SKM-1 treated with dmso at 0.1 percent for 144 hours (cell line): Measurements from ENCODE around the gene NAT8L.

Experiments used
- DNase-seq: peaks from one replicate; lab custom pipeline; 2025; ENCODE audit not compliant: unreplicated experiment; lab: John Stamatoyannopoulos, UW

The NAT8L gene

GRCh38 chr4:2063557-2064275, 4.6 kb downstream of the NAT8L start:
- DNase-seq = no peak

DNA sequence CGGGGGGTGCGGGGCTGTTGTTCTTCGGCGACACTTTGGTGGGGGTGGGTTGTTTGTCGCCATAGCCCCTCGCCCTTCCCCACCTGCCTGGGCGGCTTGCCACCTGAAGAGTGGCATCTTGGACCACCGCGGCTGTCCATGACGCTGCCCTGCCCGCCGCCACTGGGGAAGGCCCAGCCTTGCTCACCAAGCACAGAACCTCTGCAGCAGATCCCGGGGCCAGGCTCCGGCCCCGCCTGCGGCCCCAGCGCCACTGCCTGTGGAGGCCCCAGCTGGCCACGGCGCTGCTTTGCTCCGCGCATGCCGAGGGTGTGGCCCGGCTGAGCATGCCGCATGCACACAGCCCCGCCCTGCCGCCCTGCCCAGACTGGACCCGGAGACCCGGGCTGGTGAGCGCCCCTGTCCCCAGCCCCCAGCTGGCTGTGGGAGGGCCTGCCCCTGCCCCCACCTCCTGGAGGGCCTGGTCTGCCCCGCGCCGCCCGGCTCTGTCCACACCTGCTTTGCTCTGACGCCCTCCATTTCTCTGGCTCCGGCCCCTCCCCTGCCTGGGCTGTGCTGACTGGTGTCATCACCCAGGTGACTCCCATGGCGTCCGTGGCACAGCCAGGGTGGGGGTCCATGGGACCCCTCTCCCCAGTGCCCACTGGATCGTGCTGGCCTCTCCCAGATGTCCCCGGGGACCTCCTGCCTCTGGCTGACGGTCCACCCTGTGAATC, 5.3 kb downstream of the NAT8L start:
- no peak for DNase-seq

DNA sequence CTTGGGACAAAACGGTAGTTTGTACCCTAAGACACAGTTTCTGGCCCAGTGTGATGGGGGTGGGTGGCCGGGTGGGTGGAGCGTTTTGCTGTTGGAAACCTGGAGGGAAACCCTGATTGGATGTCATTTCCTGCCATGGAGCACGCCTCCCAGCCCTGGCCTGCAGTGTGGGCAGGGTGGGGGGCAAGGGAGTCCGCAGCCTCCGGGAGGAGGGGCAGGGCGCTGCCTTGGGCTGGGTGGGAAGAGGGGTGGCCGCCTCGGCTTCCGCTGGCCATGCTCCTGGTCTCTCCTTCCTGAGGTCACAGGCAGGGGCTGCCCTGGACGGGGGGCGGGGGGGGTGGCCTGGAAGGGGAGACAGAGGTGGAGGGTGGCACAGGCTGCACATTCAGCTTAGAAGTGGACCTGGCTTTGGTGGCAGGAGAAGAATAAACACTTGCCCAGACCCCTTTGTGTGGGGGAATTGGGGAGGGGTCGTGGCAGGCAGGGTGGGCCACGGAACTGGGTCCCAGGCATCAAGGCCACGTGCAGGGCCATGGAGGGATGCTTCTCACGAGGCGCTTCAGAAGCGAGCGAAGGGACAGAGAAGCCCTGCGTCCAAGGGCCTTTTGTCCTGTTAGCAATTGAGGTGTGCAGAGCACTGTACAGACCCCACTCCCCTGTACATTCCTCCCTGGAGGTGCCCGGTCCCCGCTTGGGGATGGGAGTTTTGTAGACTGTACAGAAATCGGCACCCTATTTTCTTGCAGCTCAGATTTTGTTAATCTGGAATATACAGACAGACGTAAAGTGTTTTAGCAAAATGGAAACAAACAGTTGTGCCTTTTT, 6.2 kb downstream of the NAT8L start:
- DNase-seq = no peak

DNA sequence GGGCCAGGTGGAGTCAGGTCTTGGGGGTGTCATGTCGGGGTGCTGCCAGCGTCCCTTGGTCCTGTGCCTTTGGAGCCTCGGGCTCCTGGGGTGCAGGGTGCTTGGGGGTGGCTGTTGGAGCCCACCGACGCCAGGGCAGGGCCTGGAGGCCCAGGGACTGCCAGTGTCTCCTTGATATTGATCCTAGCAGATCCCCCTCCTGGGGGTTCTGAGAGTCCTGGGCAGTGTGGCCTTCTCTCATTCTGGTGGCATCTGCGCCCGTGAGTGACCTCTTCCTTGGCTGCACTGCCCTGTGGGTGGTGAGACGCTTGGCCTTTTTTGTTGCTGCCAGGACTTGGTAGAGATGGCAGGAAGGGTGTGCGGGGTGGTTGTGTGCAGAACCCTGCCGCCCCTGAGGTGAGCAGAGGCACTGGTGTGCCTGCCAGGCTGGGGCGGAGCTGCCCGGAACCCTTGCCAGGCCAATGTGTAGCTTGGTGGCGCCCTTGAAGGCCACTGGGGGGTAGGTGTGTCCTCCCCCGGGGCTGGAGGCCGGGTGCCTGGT, 7.0 kb downstream of the NAT8L start:
- DNase-seq = no peak

DNA sequence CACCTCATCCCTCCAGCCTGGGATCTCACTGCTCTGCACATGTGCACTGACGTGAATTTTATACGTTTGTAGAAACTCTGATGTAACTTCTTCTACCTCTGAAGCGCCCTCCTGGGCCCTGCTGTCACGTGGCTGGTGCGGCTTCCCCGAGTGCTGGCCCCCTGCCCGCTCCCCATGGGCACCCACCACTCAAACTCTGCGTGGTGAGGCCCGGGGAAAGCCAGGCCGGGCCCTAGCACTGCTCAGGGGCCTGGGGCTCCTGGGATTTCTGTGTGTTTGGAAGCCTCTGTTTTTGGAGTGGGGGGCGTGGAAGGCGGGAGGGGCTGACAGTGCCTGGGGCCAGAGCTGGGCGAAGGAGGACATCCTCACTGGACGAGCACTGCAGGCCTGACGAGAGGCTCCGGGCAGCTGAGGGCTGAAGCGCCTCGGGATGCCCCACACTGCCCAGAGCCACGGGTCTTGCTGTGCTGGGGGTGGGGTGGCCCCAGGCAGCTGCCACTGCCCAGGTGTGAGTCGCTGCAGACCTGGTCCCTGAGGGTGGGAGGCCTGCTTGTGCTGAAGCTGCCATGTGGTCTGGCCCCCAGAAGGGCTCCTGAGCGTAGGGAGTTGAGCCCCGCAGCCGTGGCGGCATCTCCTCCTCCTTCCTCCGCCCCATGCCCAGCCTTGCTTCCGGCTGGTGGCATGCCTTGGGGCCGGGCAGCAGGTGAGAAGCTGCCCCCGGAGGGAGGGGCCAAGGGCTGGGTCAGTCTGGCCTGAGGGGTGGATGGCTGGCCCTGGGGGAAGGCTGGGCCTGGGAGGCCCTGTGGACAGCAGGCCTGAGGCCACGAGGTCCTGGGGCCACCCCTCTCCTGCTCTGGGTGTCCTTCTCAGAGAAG, 7.7 kb downstream of the NAT8L start:
- DNase-seq = no peak

DNA sequence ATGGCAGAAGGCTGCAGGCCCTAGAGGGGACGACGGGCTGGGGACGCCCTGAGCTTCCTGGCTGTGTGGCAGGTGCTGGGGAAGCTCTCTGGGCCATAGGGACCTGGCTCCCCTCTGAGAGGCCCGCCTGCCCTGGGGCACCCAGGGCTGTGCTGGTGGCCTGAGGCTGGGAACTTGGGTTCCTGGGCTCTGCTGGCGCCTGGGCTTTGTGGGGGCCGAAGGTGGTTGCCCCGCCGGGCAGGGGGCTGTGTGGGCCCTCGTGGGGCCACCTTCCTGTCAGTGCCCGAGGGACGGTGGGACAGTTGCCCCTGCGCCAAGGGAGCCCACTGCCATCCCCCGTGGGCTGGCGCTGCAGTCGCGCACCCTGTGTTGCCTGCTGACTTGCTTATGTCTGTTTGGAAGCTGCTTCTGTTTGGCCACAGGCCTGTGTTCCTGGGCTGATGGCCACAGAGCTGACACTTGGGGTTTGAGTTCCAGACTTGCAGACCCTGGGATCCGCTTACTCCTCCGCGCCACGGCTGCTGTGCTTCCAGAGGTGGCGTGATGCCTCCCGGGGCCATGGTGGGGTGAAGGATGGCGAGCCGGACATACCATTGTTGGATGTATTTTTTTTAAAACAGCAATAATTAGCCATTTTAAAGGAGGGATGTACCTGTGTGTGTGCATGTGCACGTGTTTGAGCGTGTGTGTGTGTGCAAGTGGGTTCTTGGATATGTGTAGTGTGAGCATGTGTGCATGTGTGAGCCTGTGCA, 8.5 kb downstream of the NAT8L start:
- no peak for DNase-seq

GRCh38 chr4:2068198-2068470, 9.0 kb downstream of the NAT8L start:
- no peak for DNase-seq

DNA sequence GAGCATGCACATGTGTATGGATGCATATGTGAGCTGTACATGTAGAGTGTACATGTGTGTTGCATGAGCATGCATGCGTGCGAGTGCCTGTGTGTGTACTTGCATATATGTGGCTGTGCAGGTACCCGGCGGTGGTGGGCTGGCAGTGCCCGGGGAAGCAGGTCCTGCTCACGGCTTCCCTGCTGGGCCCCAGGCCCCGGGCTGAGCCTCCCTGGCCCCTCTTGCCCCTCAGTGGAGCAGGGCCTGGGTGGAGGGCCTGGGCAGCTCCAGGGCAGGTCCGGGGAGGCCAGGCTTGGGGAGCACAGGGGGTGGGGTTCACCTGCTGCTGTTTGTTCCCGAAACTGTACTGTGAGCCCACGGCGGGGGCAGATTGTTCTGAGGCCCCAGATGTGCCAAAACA, 9.4 kb downstream of the NAT8L start:
- DNase-seq = no peak

- no peak for DNase-seq
Measured at GRCh38 chr4:2069161-2069971, 10.2 kb downstream of the NAT8L start.

- no peak for DNase-seq
Measured at GRCh38 chr4:2069986-2070385, 10.9 kb downstream of the NAT8L start.

DNA sequence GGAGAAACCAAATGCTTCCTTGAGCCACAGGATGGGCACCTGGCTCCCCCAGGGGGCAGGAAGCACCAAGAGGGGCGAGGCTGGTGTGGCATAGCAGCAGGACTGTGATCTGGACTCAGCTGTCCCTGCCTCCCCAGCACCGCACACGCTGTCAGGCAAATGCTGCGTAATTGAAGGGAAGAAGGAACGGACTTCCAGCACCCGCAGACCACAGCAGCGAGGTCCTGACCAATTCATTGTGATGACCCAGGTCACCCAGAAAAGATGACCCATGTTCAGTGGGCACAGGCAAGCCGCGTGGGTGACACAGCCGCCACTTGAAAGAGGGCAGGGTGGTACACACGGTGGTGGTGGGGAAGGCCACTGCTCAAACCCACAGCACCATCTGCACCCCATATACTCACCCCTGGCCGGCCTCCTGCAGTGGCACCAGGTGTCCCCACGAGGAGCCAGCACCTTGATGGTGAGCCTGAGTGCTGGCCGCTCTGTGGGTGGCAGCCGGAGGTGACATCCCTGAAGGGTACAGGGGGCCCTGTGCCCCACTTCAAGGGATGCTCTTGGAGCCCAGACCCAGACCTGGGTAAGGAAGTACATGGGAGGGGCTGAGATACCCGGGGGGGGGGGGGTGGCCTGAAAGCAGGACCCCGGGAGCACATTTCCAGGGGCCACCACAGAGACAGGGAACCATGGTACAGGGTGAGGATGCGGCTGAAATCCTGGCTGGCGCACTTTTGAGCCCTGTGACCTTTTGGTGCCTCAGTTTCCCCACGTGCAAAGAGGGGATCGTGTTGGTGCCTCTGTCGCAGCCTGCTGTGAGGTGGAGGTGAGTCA, 11.5 kb downstream of the NAT8L start:
- DNase-seq = no peak

GRCh38 chr4:2071252-2071911, 12.3 kb downstream of the NAT8L start:
- DNase-seq = no peak

DNA sequence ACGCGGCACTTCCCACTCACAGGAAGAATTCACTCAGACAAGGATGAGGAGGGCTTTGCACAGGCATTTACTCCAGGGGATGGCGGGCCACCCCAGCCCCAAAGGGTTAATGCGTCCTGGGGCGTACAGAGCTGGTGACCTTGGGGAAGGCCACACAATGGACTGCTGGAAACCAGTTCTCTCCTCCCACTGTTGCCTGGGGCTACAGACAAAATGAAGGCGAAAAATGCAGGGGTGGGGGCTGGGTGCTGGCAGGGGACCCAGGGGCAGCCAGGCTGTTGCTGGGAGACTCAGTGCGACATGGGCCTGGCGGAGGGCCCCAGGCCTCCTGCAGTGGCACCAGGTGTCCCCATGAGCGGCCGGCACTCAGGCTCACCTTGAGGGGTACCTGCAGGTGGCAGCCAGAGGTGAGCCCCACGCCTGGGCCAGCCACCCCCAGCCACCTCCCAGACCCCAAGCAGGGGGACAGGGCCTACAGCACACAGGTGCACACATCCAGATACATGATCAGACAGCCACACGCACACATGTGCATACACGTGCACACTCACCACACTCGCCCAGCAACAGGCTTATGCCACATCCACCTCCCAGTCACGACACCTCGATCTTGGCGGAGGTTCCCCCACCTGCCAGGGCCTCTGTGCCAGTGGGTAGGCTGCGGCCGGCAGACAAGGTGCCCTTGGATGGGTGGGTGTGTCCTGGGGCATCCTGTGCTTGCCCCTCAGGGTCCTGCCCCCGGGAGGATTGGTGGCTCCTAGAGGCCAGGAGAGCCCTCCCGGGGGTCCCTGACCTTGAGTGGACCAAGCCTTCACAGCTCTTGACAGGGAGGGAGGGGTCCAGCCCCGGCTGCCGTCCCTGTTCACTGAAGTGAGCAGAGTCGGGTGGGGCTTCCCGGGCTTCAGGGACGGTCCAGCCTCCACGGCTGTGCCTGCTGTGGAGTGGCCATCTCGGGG, 13.1 kb downstream of the NAT8L start:
- DNase-seq = no peak

- DNase-seq = no peak
Measured at GRCh38 chr4:2072971-2073807, 14.1 kb downstream of the NAT8L start.

DNA sequence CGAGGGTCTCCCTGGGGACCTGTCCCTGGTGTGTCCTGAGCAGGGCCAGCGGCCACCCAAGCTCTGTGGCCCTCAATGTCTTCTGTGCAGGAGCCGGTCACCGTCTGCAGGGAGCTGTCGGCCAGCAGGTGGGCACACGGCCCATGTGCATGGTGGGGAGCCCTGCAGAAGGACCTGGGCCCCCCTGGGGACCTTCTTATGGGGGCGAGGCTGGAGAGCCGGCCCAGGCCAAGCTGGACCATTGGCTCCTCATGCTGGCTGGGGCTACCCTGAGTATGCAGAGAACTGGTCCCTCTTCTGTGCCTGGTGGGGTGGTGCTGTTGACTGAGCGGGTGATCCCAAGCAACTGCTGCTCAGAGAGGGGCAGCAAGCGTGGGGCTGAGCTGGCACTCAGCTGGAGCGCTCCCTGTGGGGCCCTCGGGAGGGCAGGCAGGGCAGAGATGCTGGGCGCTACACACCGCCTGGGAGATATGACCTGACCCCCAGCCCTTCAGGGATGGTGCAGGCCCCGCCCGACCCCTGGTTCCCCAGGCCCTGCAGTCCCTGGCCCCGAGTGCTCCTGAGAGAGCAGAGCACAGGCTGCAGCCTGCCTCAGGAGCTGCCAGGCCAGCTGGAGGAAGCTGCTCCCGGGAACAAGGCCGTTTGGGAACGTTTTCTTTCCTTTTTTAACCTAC, 14.8 kb downstream of the NAT8L start:
- no peak for DNase-seq
